ENCODE measurements around the gene PCDH18.

GRCh38 chr4:137572647-137573046, 40.4 kb upstream of the PCDH18 start:
- TF ChIP-seq CTCF (IDR thresholded peaks at IDR 0.05) (no peak), POLR2A (IDR thresholded peaks at IDR 0.05) (no peak)

Data from transverse colon (tissue), 3 donors.